ENCODE results near the gene SERGEF. TPM values are rescaled to one million over a fixed set of nuclear protein-coding genes. Genes with fewer than 3 reads are reported as not detected.

Gene SERGEF
- polyA plus RNA-seq, 1 of the 3 experiments (the other 2 are of a cell fraction): 23.1 TPM

- no peak for TF ChIP-seq IRF3 (IDR thresholded peaks at IDR 0.05; ENCODE audit: low read depth, low read length)
- TF ChIP-seq CHD2 (IDR thresholded peaks at IDR 0.05; ENCODE audit: low read length, partially characterized antibody): no peak
- no peak for TF ChIP-seq GATA2 (CRISPR knock-in tag; IDR thresholded peaks at IDR 0.05)
- TF ChIP-seq FOSL2 (IDR thresholded peaks at IDR 0.05; ENCODE audit: borderline replicate concordance, low read depth): peak; percentile 93
- TF ChIP-seq NRF1 (IDR thresholded peaks at IDR 0.05; ENCODE audit: low read depth, low read length): no peak
- peak; percentile 20; the same call in 1 of the 2 replicates for TF ChIP-seq POLR2AphosphoS5 (IDR thresholded peaks at IDR 0.05; ENCODE audit: low read depth, low read length)
- no peak for TF ChIP-seq SIN3A (IDR thresholded peaks at IDR 0.05; ENCODE audit: borderline replicate concordance, low read depth, low read length)
- no peak for TF ChIP-seq ELF1 (IDR thresholded peaks at IDR 0.05)
- no peak; the same call in 1 of the 2 replicates for TF ChIP-seq RFX5 (IDR thresholded peaks at IDR 0.05; ENCODE audit: low read length)
- no peak for TF ChIP-seq GABPA (IDR thresholded peaks at IDR 0.05; ENCODE audit: low read depth)
- TF ChIP-seq JUND (IDR thresholded peaks at IDR 0.05): peak; percentile 88
- TF ChIP-seq TEAD4 (IDR thresholded peaks at IDR 0.05; ENCODE audit: borderline replicate concordance, insufficient read depth): no peak
- TF ChIP-seq PBX3 (IDR thresholded peaks at IDR 0.05): peak; percentile 44
- no peak for TF ChIP-seq RCOR1 (IDR thresholded peaks at IDR 0.05; ENCODE audit: low read length)
- no peak for TF ChIP-seq FOXJ3 (CRISPR knock-in tag; IDR thresholded peaks at IDR 0.05)
- no peak for TF ChIP-seq MEF2A (IDR thresholded peaks at IDR 0.05; ENCODE audit: borderline replicate concordance, low read depth)
- no peak for TF ChIP-seq CTCF (IDR thresholded peaks at IDR 0.05)
- peak; percentile 86 for TF ChIP-seq NFIC (IDR thresholded peaks at IDR 0.05; ENCODE audit: borderline replicate concordance)
- TF ChIP-seq USF1 (IDR thresholded peaks at IDR 0.05; ENCODE audit: borderline replicate concordance, low read depth): no peak
- TF ChIP-seq TCF12 (IDR thresholded peaks at IDR 0.05): peak; percentile 73
These were observed 167.4 kb downstream of the SERGEF start (continued) for GRCh38 chr11:17845431-17845881.

All from SK-N-SH (cell line).